K562 (cell line): ENCODE data around the gene TMEM100. TPM values are rescaled to one million over a fixed set of nuclear protein-coding genes. Genes with fewer than 3 reads are reported as not detected.
A peak's percentile ranks its signal among the peaks of the same experiment; 100 is the strongest.

Experiments
- ARID4B ChIP-seq: sonication (generic); formaldehyde crosslinking; IDR thresholded peaks from 2 replicates; pipeline ENCODE4 v1.8.0; 2022; ENCODE audit warnings: mild to moderate bottlenecking, missing genetic modification reagents
- DEAF1 ChIP-seq: fragments of 450-650 bp; formaldehyde crosslinking; IDR thresholded peaks from 2 replicates; pipeline ENCODE4 v1.4.0; 2020; ENCODE audit warnings: mild to moderate bottlenecking, moderate library complexity
- E2F1 ChIP-seq: sonication (generic); formaldehyde crosslinking; IDR thresholded peaks from 2 replicates; pipeline ENCODE4 v1.8.1; 2023; ENCODE audit warnings: mild to moderate bottlenecking, missing genetic modification reagents, moderate library complexity
- EP300 ChIP-seq: IDR thresholded peaks from 2 replicates; pipeline ENCODE4 v1.6.1; 2012; ENCODE audit warnings: low read length, improper control_type of control experiment
- HDAC3 ChIP-seq: fragments of 450-650 bp; IDR thresholded peaks from 2 replicates; pipeline ENCODE4 v1.6.1; 2018; ENCODE audit warnings: borderline replicate concordance, mild to moderate bottlenecking, moderate library complexity; ENCODE audit not compliant: partially characterized antibody
- IRF1 ChIP-seq: sonication (generic); formaldehyde crosslinking; IDR thresholded peaks from 2 replicates; pipeline ENCODE4 v1.8.0; 2022; ENCODE audit warnings: missing genetic modification reagents, mild to moderate bottlenecking, borderline replicate concordance
- KLF16 ChIP-seq: IDR thresholded peaks from 2 replicates; pipeline ENCODE4 v1.6.1; 2016; ENCODE audit warnings: antibody characterized with exemption
- MXI1 ChIP-seq: IDR thresholded peaks from 2 replicates; pipeline ENCODE4 v1.6.1; 2011; ENCODE audit warnings: low read depth, mild to moderate bottlenecking, improper control_type of control experiment, low read length
- THAP7 ChIP-seq: fragments of 250-450 bp; sonication (Bioruptor Pico); IDR thresholded peaks from 2 replicates; pipeline ENCODE4 v1.5.0; 2021
- U2AF2 ChIP-seq: fragments of 200-400 bp; formaldehyde crosslinking; optimal IDR thresholded peaks from 2 replicates; pipeline ENCODE3; 2017; ENCODE audit warnings: low read depth, mild to moderate bottlenecking, low read length
- XRCC4 ChIP-seq: IDR thresholded peaks from one replicate; pipeline ENCODE4 v1.6.1; 2011; ENCODE audit not compliant: insufficient read depth, insufficient read length; ENCODE audit errors: extremely low read depth
- ZMIZ1 ChIP-seq, 2 experiments: fragments of 150-350 bp in 1 of 2; IDR thresholded peaks; 2 replicates each; pipeline ENCODE4 v1.6.1; 2012 to 2016; ENCODE audit warnings: low read depth in 2 of 2, low read length in 2 of 2, mild to moderate bottlenecking in 1 of 2, moderate library complexity in 1 of 2
- ZNF143 ChIP-seq: sonication (generic); formaldehyde crosslinking; IDR thresholded peaks from 2 replicates; pipeline ENCODE4 v1.9.0; 2022; ENCODE audit warnings: mild to moderate bottlenecking, missing genetic modification reagents
- ZNF146 ChIP-seq: IDR thresholded peaks from one replicate; pipeline ENCODE4 v1.6.1; 2018; ENCODE audit warnings: missing compliant biosample characterization; ENCODE audit not compliant: unreplicated experiment
- ZNF197 ChIP-seq: fragments of 200-800 bp; sonication (Bioruptor generic); IDR thresholded peaks from 2 replicates; pipeline ENCODE4 v1.6.1; 2016; ENCODE audit warnings: low read depth, missing genetic modification characterization, missing compliant biosample characterization
- polyA plus RNA-seq, 8 experiments: library from polyadenylated mRNA; depleted of rRNA in 4 of 8; stranded (reverse) in 5 of 8; unstranded in 3 of 8; fragments of >200 nt; fragmentation: Nextera tagmentation in 2 of 8; fragmentation: Illumina TruSeq in 1 of 8; extraction: Ambion mirVana in 2 of 8; extraction: Trizol in 1 of 8; gene quantifications; 2 replicates each; pipeline versions ENCODE4 v1.2.1 to v1.2.3, GENCODE V29; 2011 to 2014; ENCODE audit warnings: inconsistent platforms in 1 of 8, missing spikeins in 1 of 8
- total RNA-seq, 7 experiments: library from RNA; depleted of rRNA in 6 of 7; stranded (reverse); fragments of >200 nt in 6 of 7; fragmentation: Illumina TruSeq in 2 of 7; extraction: Trizol in 2 of 7; gene quantifications; 2 replicates each; pipeline versions ENCODE4 v1.2.1 to v1.2.3, GENCODE V29; 2011 to 2021; ENCODE audit warnings: low replicate concordance in 1 of 7

TMEM100 gene
- total and polyA plus RNA-seq, 9 of the 15 experiments (the other 6 are each of a cell fraction or from before 2014, with no cell fraction given) = 0.12 to 0.50 (median 0.19) TPM

- no peak for TF ChIP-seq IRF1
- peak; percentile 30; the same call in 1 of the 2 replicates for TF ChIP-seq KLF16
- peak; percentile 66; the same call in 1 of the 2 replicates for TF ChIP-seq EP300
- TF ChIP-seq THAP7 = no peak
- no peak for TF ChIP-seq ARID4B
- no peak for TF ChIP-seq ZNF197
- no peak for TF ChIP-seq U2AF2
- TF ChIP-seq HDAC3 = no peak
- no peak for TF ChIP-seq DEAF1 (CRISPR knock-in tag)
- TF ChIP-seq ZNF143 = no peak
- TF ChIP-seq ZMIZ1 (IDR thresholded peaks at IDR 0.05; ENCODE audit: low read depth in 2 of 2, low read length in 2 of 2) = no peak
- no peak; the same call in 1 of the 2 replicates for TF ChIP-seq MXI1
- TF ChIP-seq ZNF146 (CRISPR knock-in tag) = no peak
- no peak for TF ChIP-seq E2F1
- no peak for TF ChIP-seq XRCC4
Observed at GRCh38 chr17:55737976-55738501, 15.4 kb upstream of the TMEM100 start (continued).
